Renal cortical epithelial cell (primary cell): Measurements from ENCODE around the gene GTF3C1. TPM values are rescaled to one million over a fixed set of nuclear protein-coding genes. Genes with fewer than 3 reads are reported as not detected.
"Not testable (repeated sequence)": the region's sequence is repeated elsewhere in the genome, so short reads cannot be mapped to it uniquely, and the experiment has no call there.

Source experiments
- DNase-seq: peaks from one replicate; pipeline ENCODE4 v3.0.0-alpha.2; 2011; ENCODE audit warnings: low read depth
- total RNA-seq: library from RNA; depleted of rRNA; stranded (reverse); fragments of >200 nt; gene quantifications from 2 replicates; pipeline ENCODE4 v1.2.3, GENCODE V29; 2014

The GTF3C1 gene
- total RNA-seq, 1 donor from 2014 or later = 97.3 TPM

GRCh38 chr16:27446721-27447120 lies 103.0 kb downstream of the GTF3C1 start:
- no peak for DNase-seq

GRCh38 chr16:27445502-27446175 lies 104.1 kb downstream of the GTF3C1 start:
- no peak for DNase-seq

- DNase-seq = no peak
Observed at GRCh38 chr16:27444470-27444869, 105.2 kb downstream of the GTF3C1 start.

GRCh38 chr16:27444015-27444414 lies 105.7 kb downstream of the GTF3C1 start:
- DNase-seq = peak; percentile 25

GRCh38 chr16:27441998-27442397 lies 107.7 kb downstream of the GTF3C1 start:
- no peak for DNase-seq

- DNase-seq = no peak
Observed at GRCh38 chr16:27441276-27441675, 108.4 kb downstream of the GTF3C1 start.

- DNase-seq = no peak
Observed at GRCh38 chr16:27439271-27440018, 110.3 kb downstream of the GTF3C1 start.

GRCh38 chr16:27437946-27438345 lies 111.8 kb downstream of the GTF3C1 start:
- no peak for DNase-seq

- DNase-seq = no peak
Observed at GRCh38 chr16:27436921-27437650, 112.6 kb downstream of the GTF3C1 start.

- no peak for DNase-seq
Observed at GRCh38 chr16:27436065-27436464, 113.6 kb downstream of the GTF3C1 start.

- DNase-seq = not testable (repeated sequence)
Observed at GRCh38 chr16:27435146-27435545, 114.6 kb downstream of the GTF3C1 start.

- no peak for DNase-seq
Observed at GRCh38 chr16:27434141-27435051, 115.3 kb downstream of the GTF3C1 start.

- DNase-seq = no peak
Observed at GRCh38 chr16:27433636-27434035, 116.1 kb downstream of the GTF3C1 start.

- not testable (repeated sequence) for DNase-seq
Observed at GRCh38 chr16:27433191-27433590, 116.5 kb downstream of the GTF3C1 start.

GRCh38 chr16:27432558-27432957 lies 117.2 kb downstream of the GTF3C1 start:
- DNase-seq = peak; percentile 85

- DNase-seq = peak; percentile 10
Observed at GRCh38 chr16:27431773-27432532, 117.8 kb downstream of the GTF3C1 start.

- DNase-seq = no peak
Observed at GRCh38 chr16:27430923-27431484, 118.7 kb downstream of the GTF3C1 start.

GRCh38 chr16:27430512-27430911 lies 119.2 kb downstream of the GTF3C1 start:
- DNase-seq = no peak

- DNase-seq = no peak
Observed at GRCh38 chr16:27429981-27430441, 119.7 kb downstream of the GTF3C1 start.

GRCh38 chr16:27429330-27429871 lies 120.3 kb downstream of the GTF3C1 start:
- DNase-seq = no peak
